ENCODE data around the gene KCNK10. TPM values are rescaled to one million over a fixed set of nuclear protein-coding genes. Genes with fewer than 3 reads are reported as not detected.

The KCNK10 gene
- total and polyA plus RNA-seq, 2 of the 8 experiments (the other 6 are each of a cell fraction or from before 2014, with no cell fraction given): 0.45 to 0.63 TPM

DNA sequence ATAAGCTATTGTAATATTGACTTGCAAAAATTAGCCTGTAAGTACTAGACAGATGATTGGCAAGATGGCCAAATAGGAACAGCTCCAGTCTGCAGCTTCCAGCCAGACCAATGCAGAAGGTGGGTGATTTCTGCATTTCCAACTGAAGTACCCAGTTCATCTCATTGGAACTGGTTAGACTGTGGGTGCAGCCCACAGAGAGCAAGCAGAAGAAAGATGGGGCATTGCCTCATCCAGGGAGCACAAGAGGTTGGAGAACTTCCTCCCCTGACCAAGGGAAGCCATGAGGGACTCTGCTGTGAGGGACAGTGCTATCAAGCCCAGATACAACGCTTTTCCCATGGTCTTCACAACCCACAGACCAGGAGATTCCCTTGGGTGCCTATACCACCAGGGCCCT lies 46.4 kb upstream of the KCNK10 start:
- DNase-seq (ENCODE audit: low read depth in 1 of 2, low spot score in 2 of 2) (no peak), FAIRE-seq (no peak)
- POLR2A ChIA-PET (ENCODE audit: partially characterized antibody): no interaction called here
- Histone ChIP-seq H3K4ac (replicated peaks; ENCODE audit: insufficient read length, low read depth, low read length) (no peak overlapping the region), H3K27ac (ENCODE audit: low read depth, low read length) (no peak overlapping the region), H3K18ac (ENCODE audit: extremely low read depth, low read length) (no peak overlapping the region), H3K79me1 (ENCODE audit: low read depth, low read length) (no peaks in the 10 kb centered on the region), H2BK20ac (ENCODE audit: low read length) (no peak overlapping the region), H3K27me3 (replicated peaks in 1 of 4; ENCODE audit: control insufficient read depth in 3 of 4, extremely low read depth in 1 of 4, insufficient read depth in 3 of 4, low read length in 3 of 4) (no peaks in the 10 kb centered on the region), H3K56ac (replicated peaks; ENCODE audit: insufficient read length, low read depth, low read length) (no peak overlapping the region), H3K4me3 (ENCODE audit: extremely low read depth in 1 of 4, insufficient read depth in 2 of 4, low read depth in 3 of 4, low read length in 4 of 4) (no peak overlapping the region), H2BK120ac (replicated peaks; ENCODE audit: low read depth, low read length) (no peak overlapping the region), H3K9me3 (ENCODE audit: insufficient read depth in 2 of 2, low read depth in 1 of 2, low read length in 1 of 2) (0 out of 4 replicates have a peak, but pooled peaks cover 0 to 1% of the 10 kb centered on the region in 2 experiments), H4K91ac (replicated peaks; ENCODE audit: insufficient read length, low read length) (no peak overlapping the region), H3K23me2 (ENCODE audit: low read depth, low read length) (no peaks in the 10 kb centered on the region), H4K8ac (ENCODE audit: extremely low read depth, insufficient read depth, low read length) (no peak overlapping the region), H2BK5ac (ENCODE audit: low read depth, low read length) (no peak overlapping the region), H3K4me2 (ENCODE audit: insufficient read depth in 1 of 2, low read depth in 2 of 2, low read length in 2 of 2) (no peak overlapping the region), H3K14ac (ENCODE audit: insufficient read length) (no peak overlapping the region), H2BK12ac (ENCODE audit: low read depth, low read length) (0 out of 2 replicates have a peak overlapping the region, but pooled peaks have one; percentile 43), H3K9ac (replicated peaks in 1 of 4; ENCODE audit: extremely low read depth in 1 of 4, low read depth in 3 of 4, low read length in 3 of 4) (no peak overlapping the region), H3K23ac (ENCODE audit: insufficient read length) (no peak overlapping the region), H3K4me1 (replicated peaks in 1 of 4; ENCODE audit: control insufficient read depth in 3 of 4, insufficient read depth in 4 of 4, low read length in 3 of 4) (peaks cover 0 to 8% (median 3%) of the 10 kb centered on the region in 4 experiments; a peak in 3 of 7 replicates), H4K5ac (ENCODE audit: insufficient read length, low read depth, low read length) (no peak overlapping the region), H3K36me3 (ENCODE audit: control insufficient read depth in 2 of 4, insufficient read depth in 4 of 4, low read length in 3 of 4) (no peaks in the 10 kb centered on the region), H2AFZ (ENCODE audit: low read length) (no peak overlapping the region), H2BK15ac (ENCODE audit: low read length) (no peak overlapping the region), H3K79me2 (ENCODE audit: control insufficient read depth in 1 of 2, insufficient read depth in 2 of 2, low read length in 2 of 2) (no peaks in the 10 kb centered on the region), H2AK5ac (ENCODE audit: low read depth, low read length) (no peak overlapping the region), H4K20me1 (replicated peaks in 1 of 2; ENCODE audit: control insufficient read depth in 1 of 2, insufficient read depth in 2 of 2, low read length in 2 of 2) (no peaks in the 10 kb centered on the region)
- no peak for TF ChIP-seq SIN3A (conservative IDR thresholded peaks at IDR 0.05 in 1 of 2, IDR thresholded peaks at IDR 0.05 in 1 of 2; ENCODE audit: low read depth in 1 of 2, low read length in 2 of 2)
- TF ChIP-seq CREB1 (IDR thresholded peaks at IDR 0.05): no peak
- TF ChIP-seq EGR1 (IDR thresholded peaks at IDR 0.05; ENCODE audit: borderline replicate concordance, low read depth, low read length): no peak
- no peak for TF ChIP-seq KDM1A (IDR thresholded peaks at IDR 0.05; ENCODE audit: borderline replicate concordance, low read length)
- CTCF ChIA-PET (ENCODE audit: partially characterized antibody): interaction anchor here (0.7 to 4.4 kb wide), 4 partner anchors 10 to 201 kb away, joined by 3 to 16 read pairs (median 4); no protein-coding TSS in a partner anchor
- WGBS, 2 experiments (ENCODE audit: extremely low coverage in 1 of 2, insufficient coverage in 1 of 2, insufficient read length in 1 of 2, insufficient replicate concordance in 2 of 2, low coverage in 1 of 2, low lambda C conversion rate in 2 of 2, missing lambda C conversion rate in 1 of 2): 100% methylated on average over 1 of the region's 1 CpG; no CpG with 5 or more reads in 1 of the 2 experiments

All from H1 (cell line).